ENCODE results near the gene BRIP1.

- TF ChIP-seq CTCF (IDR thresholded peaks at IDR 0.05; ENCODE audit: low read depth, low read length) = no peak
- no peak for TF ChIP-seq POLR2A (IDR thresholded peaks at IDR 0.05; ENCODE audit: extremely low read depth, insufficient read length)
- no peak for TF ChIP-seq MAX (IDR thresholded peaks at IDR 0.05; ENCODE audit: low read depth, low read length)
- no peak for TF ChIP-seq MYC (IDR thresholded peaks at IDR 0.05; ENCODE audit: low read depth, low read length)
Observed at GRCh38 chr17:61908292-61909037, 45.1 kb upstream of the BRIP1 start.

Measured in NB4 (cell line).